ENCODE data around the gene RNU2-1.

- TF ChIP-seq POLR2AphosphoS5 (IDR thresholded peaks at IDR 0.05): no peak
- TF ChIP-seq POLR2A (IDR thresholded peaks at IDR 0.05): no peak
- no peak for TF ChIP-seq CTCF (IDR thresholded peaks at IDR 0.05)
Measured at GRCh38 chr17:43213545-43213944, 20.2 kb downstream of the RNU2-1 start.
